Measurements from ENCODE around the gene DENND5B.

The DENND5B gene

DNA sequence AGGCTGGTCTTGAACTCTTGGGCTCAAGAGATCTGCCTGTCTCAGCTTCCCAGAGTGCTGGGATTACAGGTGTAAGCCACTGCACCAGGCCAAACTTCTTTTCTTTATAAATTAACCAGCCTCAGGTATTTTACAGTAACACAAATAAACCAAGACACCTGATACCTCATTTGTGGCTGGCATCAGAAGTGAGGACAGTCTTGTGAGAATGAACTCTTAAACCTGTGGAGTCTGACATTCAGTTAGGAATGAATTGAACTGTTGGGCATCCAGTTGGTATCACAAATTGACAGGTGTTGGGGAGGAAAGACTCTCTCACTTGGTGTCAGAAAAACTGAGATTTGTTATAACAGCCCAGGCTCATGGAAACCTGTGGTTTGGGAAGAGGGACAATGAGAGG, 120.5 kb downstream of the DENND5B start:
- Mint-ChIP-seq H3K27ac (peak overlapping the region; percentile 95), H3K27me3 (ENCODE audit: low read depth, poor library complexity) (no peaks in the 10 kb centered on the region), H3K9me3 (peaks cover 6% of the 10 kb centered on the region), H3K4me1 (peaks cover 3% of the 10 kb centered on the region), H3K36me3 (ENCODE audit: low read depth) (peaks cover 67% of the 10 kb centered on the region), H3K4me3 (no peak overlapping the region)
- TF ChIP-seq, protein P1, sequence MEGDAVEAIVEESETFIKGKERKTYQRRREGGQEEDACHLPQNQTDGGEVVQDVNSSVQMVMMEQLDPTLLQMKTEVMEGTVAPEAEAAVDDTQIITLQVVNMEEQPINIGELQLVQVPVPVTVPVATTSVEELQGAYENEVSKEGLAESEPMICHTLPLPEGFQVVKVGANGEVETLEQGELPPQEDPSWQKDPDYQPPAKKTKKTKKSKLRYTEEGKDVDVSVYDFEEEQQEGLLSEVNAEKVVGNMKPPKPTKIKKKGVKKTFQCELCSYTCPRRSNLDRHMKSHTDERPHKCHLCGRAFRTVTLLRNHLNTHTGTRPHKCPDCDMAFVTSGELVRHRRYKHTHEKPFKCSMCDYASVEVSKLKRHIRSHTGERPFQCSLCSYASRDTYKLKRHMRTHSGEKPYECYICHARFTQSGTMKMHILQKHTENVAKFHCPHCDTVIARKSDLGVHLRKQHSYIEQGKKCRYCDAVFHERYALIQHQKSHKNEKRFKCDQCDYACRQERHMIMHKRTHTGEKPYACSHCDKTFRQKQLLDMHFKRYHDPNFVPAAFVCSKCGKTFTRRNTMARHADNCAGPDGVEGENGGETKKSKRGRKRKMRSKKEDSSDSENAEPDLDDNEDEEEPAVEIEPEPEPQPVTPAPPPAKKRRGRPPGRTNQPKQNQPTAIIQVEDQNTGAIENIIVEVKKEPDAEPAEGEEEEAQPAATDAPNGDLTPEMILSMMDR (IDR thresholded peaks at IDR 0.05): no peak
- DNase-seq: no peak

DNA sequence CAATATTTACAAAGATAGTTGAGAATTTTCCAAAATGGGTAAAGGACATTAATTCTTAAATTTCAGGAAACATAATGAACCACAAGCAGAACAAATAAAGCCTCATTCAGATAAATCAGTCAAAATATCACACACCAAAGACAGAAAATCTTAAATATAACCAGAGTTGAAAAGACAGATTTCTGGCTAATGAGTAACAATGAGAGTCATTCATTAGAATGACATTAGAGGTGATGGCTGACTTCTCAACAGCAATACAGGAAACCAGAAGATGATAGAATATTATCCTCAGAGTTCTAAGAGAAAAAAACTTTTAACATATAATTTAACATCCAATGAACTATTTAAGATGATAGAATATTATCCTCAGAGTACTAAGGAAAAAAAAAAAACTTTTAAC, 124.2 kb downstream of the DENND5B start:
- TF ChIP-seq, protein P1 (IDR thresholded peaks at IDR 0.05): no peak
- Mint-ChIP-seq H3K4me1 (peaks cover 8% of the 10 kb centered on the region), H3K27ac (peak overlapping the region; percentile 10), H3K27me3 (ENCODE audit: low read depth, poor library complexity) (no peaks in the 10 kb centered on the region), H3K36me3 (ENCODE audit: low read depth) (peaks cover 73% of the 10 kb centered on the region), H3K9me3 (peaks cover 6% of the 10 kb centered on the region), H3K4me3 (no peak overlapping the region)
- no peak for DNase-seq

GRCh38 chr12:31465002-31465401, 125.9 kb downstream of the DENND5B start:
- DNase-seq: no peak
- no peaks in the 10 kb centered on the region for H3K27me3 Mint-ChIP-seq (ENCODE audit: low read depth, poor library complexity)

GRCh38 chr12:31460024-31460423, 130.9 kb downstream of the DENND5B start:
- no peak overlapping the region for H3K27ac Mint-ChIP-seq

More at GRCh38 chr12:31465002-31465401, 125.9 kb downstream of the DENND5B start:
- Mint-ChIP-seq H3K36me3 (ENCODE audit: low read depth) (peaks cover 80% of the 10 kb centered on the region), H3K4me1 (peaks cover 8% of the 10 kb centered on the region), H3K9me3 (peaks cover 6% of the 10 kb centered on the region), H3K4me3 (no peak overlapping the region), H3K27ac (no peak overlapping the region)
- TF ChIP-seq, protein P1 (IDR thresholded peaks at IDR 0.05): no peak

GRCh38 chr12:31456562-31456961, 134.4 kb downstream of the DENND5B start:
- no peaks in the 10 kb centered on the region for H3K9me3 Mint-ChIP-seq
- no peaks in the 10 kb centered on the region for H3K27me3 Mint-ChIP-seq (ENCODE audit: low read depth, poor library complexity)
- H3K27ac Mint-ChIP-seq: peak overlapping the region; percentile 77
- DNase-seq: no peak
- no peak overlapping the region for H3K4me3 Mint-ChIP-seq
- TF ChIP-seq, protein P1 (IDR thresholded peaks at IDR 0.05): no peak
- peaks cover 9% of the 10 kb centered on the region for H3K4me1 Mint-ChIP-seq
- peaks cover 92% of the 10 kb centered on the region for H3K36me3 Mint-ChIP-seq (ENCODE audit: low read depth)

More at GRCh38 chr12:31460024-31460423, 130.9 kb downstream of the DENND5B start:
- Mint-ChIP-seq H3K36me3 (ENCODE audit: low read depth) (peaks cover 79% of the 10 kb centered on the region), H3K9me3 (no peaks in the 10 kb centered on the region), H3K4me1 (peaks cover 17% of the 10 kb centered on the region), H3K27me3 (ENCODE audit: low read depth, poor library complexity) (no peaks in the 10 kb centered on the region), H3K4me3 (no peak overlapping the region)
- TF ChIP-seq, protein P1 (IDR thresholded peaks at IDR 0.05): no peak
- no peak for DNase-seq

- Mint-ChIP-seq H3K4me3 (no peak overlapping the region), H3K27ac (no peak overlapping the region), H3K36me3 (ENCODE audit: low read depth) (peaks cover 76% of the 10 kb centered on the region), H3K9me3 (no peaks in the 10 kb centered on the region), H3K4me1 (no peaks in the 10 kb centered on the region), H3K27me3 (ENCODE audit: low read depth, poor library complexity) (no peaks in the 10 kb centered on the region)
- TF ChIP-seq, protein P1 (IDR thresholded peaks at IDR 0.05): no peak
- no peak for DNase-seq
Measured at GRCh38 chr12:31444736-31445135, 146.2 kb downstream of the DENND5B start.
